ENCODE measurements around the gene RNFT2.

Gene RNFT2

DNA sequence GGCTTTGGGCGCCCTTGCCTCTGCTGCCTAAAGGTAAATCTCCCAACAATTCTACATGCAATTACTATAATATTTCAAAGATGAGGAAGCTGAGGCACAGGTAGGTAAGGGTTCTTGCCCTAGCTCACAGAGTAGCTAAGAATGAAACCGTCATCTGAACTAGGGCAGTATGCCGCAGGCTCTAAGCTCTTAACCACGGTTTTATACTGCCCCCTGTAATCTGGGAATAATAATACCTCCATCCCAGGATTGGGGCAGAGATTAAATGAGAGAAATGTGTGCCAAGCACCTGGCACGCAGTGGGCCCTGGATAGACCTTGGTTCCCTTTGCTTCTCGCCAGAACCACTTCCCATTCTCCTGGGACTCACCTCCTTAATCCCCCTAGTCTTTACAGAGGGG, 144.6 kb downstream of the RNFT2 start:
- no peak for DNase-seq (ENCODE audit: insufficient read length, low spot score)
- no peak for TF ChIP-seq POLR2A (IDR thresholded peaks at IDR 0.05; ENCODE audit: low read depth, low read length)

DNA sequence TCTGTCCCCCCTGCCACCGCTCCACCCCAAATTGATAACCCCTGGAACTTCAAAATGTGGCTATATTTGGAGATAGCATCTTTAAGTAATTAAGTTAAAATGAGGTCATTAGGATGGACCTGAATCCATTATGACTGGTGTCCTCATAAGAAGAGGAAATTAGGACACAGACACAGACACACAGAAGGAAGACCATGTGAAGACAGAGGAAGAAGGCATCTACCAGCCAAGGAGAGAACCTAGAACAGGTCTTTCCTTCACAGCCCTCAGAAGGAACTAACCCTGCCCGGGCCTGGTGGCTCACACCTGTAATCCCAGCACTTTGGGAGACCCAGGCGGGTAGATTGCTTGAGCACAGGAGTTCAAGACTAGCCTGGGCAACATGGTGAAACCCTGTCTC, 146.8 kb downstream of the RNFT2 start:
- no peak for FAIRE-seq
- TF ChIP-seq POLR2A (IDR thresholded peaks at IDR 0.05; ENCODE audit: low read depth, low read length), result no peak
- DNase-seq (ENCODE audit: insufficient read length, low spot score), result no peak

More for the DNA sequence above, 144.6 kb downstream of the RNFT2 start:
- no peak for FAIRE-seq

DNA sequence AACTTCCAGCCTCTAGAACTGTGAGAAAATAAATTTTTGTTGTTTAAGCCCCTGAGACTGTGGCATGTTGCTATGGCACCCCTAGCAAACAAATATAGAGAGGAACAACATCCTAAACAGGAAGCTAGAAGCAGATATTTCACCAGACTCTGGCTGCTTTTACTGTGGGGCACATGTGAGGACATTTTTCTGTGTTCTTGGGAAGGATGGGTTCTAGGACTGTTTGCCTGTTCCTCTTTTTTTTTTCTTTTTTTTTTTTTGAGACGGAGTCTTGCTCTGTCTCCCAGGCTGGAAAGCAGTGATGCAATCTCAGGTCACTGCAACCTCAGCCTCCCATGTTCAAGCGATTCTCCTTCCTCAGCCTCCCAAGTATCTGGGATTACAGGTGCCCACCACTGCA, 147.4 kb downstream of the RNFT2 start:
- FAIRE-seq (no peak), DNase-seq (ENCODE audit: insufficient read length, low spot score) (no peak)
- TF ChIP-seq POLR2A (IDR thresholded peaks at IDR 0.05; ENCODE audit: low read depth, low read length), result no peak

DNA sequence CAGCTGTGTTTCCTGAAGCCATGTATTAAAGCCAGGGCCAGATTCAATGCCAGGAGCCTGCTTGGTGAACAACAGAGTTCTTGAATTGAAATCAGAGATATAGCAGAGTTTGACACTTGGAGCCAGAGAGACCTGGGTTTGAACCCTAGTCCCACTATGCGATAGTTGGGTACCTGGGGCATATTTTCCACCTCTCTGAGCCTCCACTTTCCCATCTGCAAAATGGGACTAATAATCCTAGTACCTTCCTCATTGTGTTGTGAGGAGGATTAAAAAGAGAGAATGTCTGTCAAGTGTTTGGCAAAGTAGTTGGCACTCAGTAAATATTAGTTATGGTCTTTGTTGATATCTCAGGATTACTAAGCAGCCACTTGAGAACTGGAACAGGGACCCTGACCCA, 149.1 kb downstream of the RNFT2 start:
- no peak for DNase-seq (ENCODE audit: insufficient read length, low spot score)

DNA sequence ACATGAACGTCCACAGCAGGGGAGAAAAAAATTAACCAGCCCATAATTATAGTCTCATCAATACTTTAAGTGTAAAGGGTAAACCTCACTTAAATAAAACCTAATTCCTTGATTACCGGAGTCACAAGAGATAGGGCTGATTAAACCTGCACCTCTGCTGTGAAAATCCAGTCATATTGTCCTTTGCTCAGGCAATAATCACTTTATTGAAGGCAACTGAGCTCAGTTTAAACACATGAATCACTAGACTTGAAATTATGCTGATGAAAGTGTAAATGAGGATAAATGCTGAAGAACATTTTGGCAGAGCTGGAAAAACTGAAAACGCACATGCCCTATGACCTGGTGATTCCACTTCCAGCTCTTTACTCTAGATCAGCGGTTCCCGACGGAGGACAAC, 149.8 kb downstream of the RNFT2 start:
- FAIRE-seq (no peak), DNase-seq (ENCODE audit: insufficient read length, low spot score) (no peak)
- TF ChIP-seq POLR2A (IDR thresholded peaks at IDR 0.05; ENCODE audit: low read depth, low read length), result no peak

More for the DNA sequence above, 149.1 kb downstream of the RNFT2 start:
- FAIRE-seq, result no peak
- TF ChIP-seq POLR2A (IDR thresholded peaks at IDR 0.05; ENCODE audit: low read depth, low read length), result no peak

DNA sequence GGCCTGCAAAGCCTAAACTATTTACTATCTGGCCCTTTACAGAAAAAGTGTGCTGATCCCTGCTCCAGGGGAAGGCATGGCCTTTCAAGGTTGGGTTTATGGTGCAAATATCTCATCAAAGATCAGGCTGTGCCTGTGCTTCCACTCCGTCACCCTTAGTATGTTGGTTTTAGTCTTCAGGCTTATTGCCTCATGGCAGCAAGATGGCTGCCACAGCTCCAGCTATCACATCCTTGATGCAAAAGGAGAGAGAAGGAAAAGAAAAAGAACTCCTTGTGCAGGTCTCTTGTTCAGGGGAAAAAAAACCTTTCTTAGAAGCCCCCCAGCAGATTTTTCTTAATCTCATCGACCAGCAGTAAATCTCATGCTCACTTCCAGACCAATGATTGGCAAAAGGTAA, 152.2 kb downstream of the RNFT2 start:
- DNase-seq (ENCODE audit: insufficient read length, low spot score), result no peak
- no peak for FAIRE-seq
- no peak for TF ChIP-seq POLR2A (IDR thresholded peaks at IDR 0.05; ENCODE audit: low read depth, low read length)

DNA sequence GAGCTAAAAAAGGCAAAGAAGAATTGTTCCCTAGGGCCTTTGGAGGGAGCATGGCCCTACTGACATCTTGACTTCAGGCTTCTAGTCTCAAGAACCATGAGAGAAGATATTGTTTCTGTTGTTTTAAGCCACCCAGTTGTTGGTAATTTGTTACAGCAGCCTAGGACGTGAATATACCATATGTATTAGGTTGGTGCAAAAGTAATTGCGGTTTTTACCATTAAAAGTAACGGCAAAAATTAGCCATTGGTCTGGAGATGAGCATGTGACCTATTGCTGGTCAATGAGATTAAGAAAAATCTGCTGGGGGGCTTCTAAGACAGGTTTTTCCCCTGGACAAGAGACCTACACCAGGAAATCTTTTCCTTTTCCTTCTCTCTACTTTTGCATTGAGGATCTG, 152.9 kb downstream of the RNFT2 start:
- FAIRE-seq, result no peak
- no peak for TF ChIP-seq POLR2A (IDR thresholded peaks at IDR 0.05; ENCODE audit: low read depth, low read length)
- DNase-seq (ENCODE audit: insufficient read length, low spot score), result no peak

DNA sequence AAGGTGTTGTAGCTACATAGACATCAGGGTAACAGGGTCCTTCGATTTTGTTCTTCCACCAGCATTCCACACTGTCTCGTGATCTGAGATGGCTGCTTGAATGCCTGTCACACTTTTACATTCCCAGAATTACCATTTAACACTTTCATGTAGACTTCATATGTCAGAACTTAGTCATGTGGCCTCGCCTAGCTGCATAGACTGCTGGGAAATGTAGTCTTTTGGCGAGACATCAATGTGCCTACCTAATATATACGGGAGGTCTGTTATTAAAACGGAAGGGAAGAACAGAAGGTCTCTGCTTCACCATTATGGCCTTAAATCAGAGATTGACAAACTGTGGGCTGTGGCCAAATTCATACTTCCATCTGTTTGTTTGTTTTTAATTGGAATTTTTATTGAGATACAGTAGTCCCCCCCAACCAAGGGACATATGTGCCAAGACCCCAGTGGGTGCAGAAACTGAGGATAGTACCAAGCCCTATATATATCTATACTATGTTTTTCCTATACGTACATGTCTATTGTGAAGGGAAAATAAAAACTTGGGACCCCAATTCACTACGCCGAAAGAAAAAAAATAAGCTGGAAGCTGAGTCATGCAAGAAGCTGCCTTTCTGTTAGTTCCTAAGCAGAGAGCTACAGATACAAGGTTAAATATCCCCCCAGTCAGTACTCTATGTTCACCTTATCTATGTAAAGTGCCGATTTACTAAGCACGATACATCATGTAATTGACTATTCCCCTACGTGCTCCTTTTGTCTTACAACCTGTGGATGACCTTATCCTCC, 154.4 kb downstream of the RNFT2 start:
- no peak for TF ChIP-seq POLR2A (IDR thresholded peaks at IDR 0.05; ENCODE audit: low read depth, low read length)
- peak; percentile 55 for FAIRE-seq
- no peak for DNase-seq (ENCODE audit: insufficient read length, low spot score)

DNA sequence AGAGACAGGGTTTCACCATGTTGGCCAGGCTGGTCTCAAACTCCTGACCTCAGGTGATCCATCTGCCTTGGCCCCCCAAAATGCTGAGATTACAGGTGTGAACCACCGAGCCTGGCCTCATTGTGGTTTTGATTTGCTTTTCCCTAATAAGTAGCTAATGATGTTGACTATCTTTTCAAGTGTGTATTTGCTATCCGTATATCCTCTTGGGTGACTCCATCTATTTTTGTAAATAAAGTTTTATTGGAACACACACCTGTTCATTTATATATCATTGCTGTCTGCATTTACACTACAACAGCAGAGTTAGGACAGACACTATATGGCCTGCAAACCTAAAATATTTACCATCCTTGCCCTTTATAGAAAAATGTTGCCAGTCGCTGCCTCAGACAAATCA, 156.8 kb downstream of the RNFT2 start:
- no peak for TF ChIP-seq POLR2A (IDR thresholded peaks at IDR 0.05; ENCODE audit: low read depth, low read length)
- no peak for FAIRE-seq
- no peak for DNase-seq (ENCODE audit: insufficient read length, low spot score)

DNA sequence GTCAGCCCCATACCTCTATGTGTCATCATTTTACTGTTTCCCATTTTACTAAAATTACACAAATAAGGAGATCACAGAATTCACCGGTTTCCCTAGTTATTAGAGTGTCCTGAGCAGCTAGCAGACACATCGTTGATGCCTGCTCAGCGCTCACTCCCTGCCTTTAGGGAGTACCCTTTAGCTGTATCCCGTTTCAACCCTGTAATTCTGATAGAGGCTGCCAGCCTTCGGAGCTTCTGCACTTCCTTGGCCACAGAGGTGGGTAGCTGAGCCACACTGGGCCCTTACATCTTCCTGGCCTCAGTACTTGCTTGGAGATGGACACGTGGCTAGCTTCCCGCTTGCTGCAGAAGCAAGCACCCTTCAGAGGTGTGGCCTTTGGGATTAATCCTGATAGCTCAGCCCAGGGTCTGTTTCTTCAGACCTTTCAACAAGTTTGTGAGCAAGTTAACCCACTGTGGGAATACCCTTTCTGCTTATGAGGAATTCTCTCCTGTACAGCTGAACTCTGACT, 158.4 kb downstream of the RNFT2 start:
- DNase-seq (ENCODE audit: insufficient read length, low spot score) (no peak), FAIRE-seq (no peak)
- no peak for TF ChIP-seq POLR2A (IDR thresholded peaks at IDR 0.05; ENCODE audit: low read depth, low read length)

DNA sequence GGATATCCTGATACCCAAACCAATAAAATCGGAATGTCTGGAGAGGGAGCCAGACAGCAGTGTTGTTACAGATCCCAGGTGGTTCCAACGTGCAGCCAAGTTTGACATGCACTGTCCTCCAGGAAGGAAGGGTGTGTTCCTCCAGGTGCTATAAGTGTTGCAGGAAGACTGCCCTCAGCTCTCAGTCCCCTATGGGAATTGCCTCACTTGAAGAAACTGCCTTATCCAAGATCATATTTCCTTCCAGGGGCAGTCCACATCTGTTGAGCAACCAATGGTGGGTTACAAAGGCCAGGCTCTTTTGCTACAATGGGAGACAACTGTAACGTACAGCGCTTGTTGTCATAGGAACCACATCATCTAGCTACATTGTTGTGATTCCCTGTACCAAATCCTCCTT, 159.4 kb downstream of the RNFT2 start:
- TF ChIP-seq POLR2A (IDR thresholded peaks at IDR 0.05; ENCODE audit: low read depth, low read length), result no peak
- no peak for FAIRE-seq

DNA sequence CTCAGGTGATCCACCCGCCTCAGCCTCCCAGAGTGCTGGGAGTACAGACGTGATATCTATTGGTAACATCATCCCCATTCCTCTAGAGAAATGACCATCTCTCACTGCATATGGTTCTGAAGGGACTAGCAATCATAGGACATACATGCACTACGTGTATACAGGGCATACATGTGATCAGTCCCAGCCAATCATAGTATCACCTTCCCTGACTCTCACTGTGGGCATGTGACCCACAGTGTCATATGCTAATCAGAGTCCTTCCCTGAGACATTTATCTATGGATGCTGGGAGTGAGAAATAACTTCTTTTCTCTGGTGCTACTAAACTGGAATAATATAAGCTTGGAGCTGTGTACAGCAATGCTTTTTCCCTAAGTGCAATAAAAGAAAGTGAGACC, 160.6 kb downstream of the RNFT2 start:
- no peak for TF ChIP-seq POLR2A (IDR thresholded peaks at IDR 0.05; ENCODE audit: low read depth, low read length)
- no peak for FAIRE-seq
- DNase-seq (ENCODE audit: insufficient read length, low spot score), result no peak

More for the DNA sequence above, 159.4 kb downstream of the RNFT2 start:
- no peak for DNase-seq (ENCODE audit: insufficient read length, low spot score)

DNA sequence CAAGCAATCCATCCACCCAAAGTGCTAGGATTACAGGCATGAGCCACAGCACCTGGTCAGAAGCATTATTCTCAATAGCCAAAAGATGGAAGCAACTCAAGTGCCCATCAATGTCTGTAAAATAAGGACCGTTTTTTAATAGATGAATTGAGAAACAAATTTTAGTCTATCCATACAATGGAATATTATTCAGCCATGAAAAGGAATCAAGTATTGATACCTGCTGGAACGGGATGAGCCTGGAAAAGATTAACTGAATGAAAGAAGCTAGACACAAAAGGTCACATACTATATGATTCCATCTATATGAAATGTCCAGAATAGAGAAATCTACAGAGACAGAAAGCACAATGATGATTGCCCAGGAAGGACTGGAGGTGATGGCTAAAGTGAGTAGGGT, 163.5 kb downstream of the RNFT2 start:
- no peak for TF ChIP-seq POLR2A (IDR thresholded peaks at IDR 0.05; ENCODE audit: low read depth, low read length)
- FAIRE-seq, result no peak
- no peak for DNase-seq (ENCODE audit: insufficient read length, low spot score)

Measured in H54 (cell line).